Measurements from ENCODE around the gene PAGE5.
A peak's percentile ranks its signal among the peaks of the same experiment; 100 is the strongest.

The PAGE5 gene, protein sequence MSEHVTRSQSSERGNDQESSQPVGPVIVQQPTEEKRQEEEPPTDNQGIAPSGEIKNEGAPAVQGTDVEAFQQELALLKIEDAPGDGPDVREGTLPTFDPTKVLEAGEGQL

DNA sequence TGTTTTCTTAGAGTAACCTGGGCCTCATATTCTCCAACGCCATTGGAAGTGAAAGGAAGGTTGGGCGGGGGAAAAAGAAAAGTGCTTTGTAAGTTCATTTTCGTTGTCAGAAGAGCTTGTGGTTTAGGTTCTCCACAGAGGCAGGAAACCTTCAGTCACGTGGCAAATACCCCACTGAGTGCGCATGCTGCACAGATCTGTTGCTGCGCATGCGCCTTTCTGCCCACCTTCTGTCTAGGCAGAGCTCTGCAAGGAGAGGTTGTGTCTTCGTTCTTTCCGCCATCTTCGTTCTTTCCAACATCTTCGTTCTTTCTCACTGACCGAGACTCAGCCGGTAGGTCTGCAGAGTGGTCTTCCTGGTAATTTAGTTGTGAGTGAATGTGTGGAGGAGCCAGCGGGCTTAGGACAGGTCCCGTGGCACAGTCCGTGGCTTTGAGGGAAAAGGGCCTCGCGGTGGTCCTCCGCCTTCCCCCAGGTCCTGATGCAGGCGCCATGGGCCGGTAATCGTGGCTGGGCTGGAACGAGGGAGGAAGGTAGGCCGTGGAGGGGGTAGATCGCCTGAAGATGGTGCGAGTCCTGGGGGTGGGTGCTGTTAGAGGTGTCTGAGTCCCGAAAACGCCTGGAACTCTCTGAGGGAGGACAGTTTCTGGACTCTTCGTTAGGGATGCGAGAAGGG, at the start of gene PAGE5:
TSS of gene PAGE5 (plus strand) at position 228 of the 676 bp plus-strand sequence. CDS start 1,037 bp downstream, outside the sequence.
- no peak for DNase-seq

DNA sequence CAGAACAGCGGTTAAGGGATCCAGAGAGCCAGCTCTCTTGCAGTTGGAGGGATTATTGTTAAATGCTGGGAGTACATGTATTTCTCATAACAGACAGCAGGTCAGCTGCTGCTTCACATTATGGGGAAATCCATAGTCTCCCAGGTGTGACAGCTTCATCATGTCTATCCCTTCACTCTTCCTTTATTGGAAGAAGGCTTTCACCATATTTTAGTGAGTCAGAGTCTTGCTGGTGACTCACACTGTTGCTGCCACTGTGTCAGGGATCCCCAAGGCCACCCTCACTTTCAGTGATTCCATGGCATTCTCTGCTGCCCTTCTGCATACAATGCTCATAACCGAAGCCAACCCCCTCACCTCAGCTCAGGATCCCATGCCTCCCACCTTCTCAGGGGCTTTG, 32.9 kb upstream of the PAGE5 start:
- no peak for DNase-seq

DNA sequence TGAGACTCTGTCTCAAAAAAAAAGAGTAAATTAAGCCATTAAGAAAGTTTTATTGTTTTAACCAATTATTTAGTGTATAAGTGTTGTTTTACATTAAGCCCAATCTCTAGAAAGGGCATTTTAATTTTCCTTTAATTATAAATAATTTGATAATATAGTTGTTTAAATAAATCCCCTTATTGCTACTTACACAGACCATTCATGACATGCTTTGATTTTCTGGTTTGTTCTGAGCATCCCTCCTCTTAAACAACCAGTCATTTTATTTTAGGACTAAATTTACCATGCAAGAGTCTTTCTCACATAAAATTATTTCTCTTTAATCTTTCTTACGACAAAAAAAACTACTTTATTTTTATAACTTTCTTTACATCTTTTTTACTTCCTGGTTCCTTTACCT, 23.5 kb upstream of the PAGE5 start:
- no peak for DNase-seq

DNA sequence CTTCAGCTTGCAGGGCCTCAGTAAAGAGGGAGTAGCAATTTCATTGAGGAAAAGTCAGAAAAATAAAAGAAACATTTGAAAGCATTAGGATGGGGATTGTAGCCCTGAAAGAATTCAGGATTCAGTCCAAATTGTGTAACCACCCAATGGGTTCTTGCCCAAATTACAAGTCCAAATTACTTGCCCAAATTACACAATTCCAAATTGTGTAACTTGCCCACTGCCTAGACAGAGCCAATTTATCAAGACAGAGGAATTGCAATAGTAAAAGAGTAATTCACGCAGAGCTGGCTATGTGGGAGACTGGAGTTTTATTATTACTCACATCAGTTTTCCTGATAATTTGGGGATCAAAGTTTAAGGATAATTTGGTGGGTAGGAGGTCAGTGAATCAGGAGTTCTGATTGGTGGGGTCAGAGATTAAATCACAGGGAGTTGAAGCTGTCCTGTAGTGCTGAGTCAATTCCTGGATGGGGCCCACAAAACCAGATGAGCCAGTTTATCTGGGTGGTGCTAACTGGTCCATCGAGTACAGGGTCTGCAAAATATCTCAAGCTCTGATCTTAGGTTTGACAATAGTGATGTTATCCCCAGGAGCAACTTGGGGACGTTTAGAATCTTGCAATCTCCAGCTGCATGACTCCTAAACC, 18.1 kb upstream of the PAGE5 start:
- no peak for DNase-seq

DNA sequence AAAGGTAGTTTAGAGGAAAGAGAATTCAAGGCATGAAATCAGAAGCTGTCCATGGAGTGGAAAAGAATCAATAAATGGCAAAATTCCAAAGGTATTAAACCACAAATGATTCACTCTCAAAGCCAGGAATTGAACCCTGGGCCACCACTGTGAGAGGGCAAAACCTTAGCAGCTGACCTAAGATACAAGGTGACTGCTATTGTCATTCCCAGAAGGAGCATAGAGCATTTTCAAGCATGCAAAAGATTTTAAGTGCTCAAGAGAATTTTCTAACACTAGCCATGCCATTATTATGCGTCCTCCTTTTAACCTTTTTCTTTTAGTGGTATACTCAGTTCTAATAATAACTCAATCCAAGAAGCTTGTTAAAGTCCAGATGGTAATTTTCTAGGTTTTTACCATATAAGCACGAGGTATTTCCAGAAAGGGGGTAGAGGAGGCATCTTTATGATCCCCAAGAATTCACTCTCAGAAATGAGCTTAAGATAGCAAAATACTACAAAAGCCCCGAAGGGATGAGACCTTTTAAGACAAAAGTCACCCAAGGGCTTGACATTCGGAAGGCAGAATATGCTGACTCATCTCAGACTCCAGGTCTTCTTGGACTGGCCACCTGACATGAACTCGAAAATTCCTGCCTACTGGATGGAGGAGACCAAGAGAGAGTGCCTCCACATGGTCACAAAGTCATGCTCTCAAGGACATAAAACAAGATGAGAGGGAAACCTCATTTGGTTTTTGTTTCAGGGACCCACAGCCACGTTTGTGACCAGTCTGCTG, 13.8 kb upstream of the PAGE5 start:
- no peak for DNase-seq

DNA sequence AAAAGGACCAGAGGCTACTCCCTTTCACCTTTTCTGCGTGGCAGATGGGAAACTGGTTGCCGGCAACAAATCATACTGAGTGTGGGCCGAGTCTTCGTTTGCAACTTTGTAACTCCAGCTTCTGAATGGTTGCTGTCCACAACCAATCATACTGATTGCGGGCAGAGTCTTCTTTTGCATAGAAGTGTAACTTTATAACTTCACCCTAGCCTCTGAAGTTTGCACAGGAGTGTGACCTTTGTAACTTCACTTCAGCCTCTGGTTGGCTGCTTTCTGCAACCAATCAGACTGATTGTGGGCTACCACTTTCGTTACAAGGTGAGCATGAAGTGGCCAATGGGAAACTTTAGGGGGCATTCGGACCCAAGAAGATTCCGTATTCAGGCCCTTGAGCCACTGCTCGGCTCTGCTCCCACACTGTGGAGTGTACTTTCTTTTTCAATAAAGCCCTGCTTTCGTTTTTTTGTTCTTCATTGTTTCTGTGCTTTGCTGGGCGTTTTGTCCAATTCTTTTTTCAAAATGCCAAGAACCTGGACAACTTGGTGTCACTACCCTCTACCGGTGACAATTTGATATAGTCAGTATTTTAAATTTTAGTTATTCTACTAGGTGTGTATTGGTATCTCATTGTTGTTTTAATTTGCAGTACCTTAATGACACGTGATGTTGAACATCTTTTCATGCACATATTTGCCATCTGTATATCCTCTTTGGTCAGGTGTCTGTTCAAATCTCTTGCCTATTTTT, 9.0 kb upstream of the PAGE5 start:
- no peak for DNase-seq

DNA sequence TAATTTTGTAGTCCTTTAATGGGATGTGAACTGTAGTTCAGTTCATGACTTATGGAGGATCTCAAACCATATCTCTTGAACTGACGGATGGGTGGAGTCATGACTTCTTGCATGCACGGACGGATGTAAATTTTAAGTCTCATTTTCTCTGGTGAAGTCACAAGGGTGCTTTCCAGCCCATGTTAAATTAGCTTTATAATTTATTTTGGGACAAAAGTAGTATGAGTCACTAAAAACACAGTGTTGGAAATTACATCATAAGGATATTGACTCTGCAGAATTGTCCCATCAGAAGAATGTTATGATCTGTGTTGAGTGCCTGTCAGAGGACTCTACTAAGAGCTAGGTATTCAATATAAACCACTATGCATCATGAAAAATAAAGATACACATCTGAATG, 6.8 kb upstream of the PAGE5 start:
- DNase-seq, result no peak

DNA sequence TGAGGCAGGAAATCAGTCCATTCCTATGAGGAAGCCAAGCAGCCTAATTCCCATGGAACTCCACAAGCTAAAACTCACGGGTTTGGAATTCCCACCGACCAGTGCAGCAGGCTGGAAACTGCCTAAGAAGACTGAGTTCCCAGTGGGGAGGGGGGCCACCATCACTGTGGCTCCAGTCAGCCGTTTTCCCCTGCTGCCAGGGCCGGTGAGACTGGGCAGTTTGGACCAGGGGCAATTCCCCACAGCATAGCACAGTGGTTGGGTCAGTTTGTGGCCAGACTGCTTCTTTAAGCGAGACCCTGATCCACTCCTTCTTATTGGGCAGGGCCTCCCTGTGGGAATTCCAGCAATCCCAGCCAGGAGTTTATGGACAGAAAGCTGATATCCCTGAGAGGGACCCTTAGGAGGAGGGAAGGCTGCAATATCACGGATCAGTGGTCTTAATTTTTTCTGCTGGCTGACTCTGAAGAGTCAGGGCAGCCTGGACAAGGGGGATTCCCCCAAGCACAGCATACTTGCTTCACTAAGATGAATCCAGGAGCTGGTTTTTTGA, 20.7 kb downstream of the PAGE5 start:
- peak in 1 of 56 donors; percentile 1 for DNase-seq

DNA sequence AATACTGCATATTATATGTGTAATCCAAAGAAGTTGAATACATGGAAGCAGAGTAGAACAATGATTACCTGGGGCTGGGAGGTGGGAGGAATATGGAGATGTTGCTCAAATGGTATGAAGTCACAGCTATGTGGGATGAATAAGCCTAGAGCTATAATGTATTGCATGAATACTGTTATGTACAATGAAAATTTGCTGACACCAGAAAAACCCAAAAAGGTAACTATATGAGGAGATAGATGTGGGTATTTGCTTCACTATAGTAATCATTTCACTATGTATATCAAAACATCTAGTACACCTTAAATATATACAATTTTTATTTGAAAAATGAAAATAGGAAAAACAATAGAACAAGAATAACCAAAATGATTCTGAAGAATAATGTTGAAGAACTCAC, 33.4 kb downstream of the PAGE5 start:
- no peak for DNase-seq

DNA sequence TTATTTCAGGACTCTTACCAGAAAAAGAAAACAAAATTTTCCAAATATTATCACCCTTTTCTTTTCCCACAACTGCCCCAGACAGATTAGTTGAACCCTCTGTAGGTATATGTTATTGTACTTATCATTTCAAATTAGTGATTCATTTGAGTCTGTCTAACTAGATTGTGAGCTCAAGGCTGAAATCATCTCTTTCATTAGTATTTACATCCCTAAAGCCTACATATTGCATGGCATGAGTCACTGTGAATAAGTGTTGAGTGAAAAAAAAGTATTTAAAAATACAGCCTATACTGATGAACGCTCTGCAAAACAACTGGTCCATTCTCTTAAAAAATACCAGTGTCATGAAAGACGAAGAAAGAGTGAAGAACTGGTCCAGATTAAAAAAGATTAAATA, 40.7 kb downstream of the PAGE5 start:
- no peak for DNase-seq

DNA sequence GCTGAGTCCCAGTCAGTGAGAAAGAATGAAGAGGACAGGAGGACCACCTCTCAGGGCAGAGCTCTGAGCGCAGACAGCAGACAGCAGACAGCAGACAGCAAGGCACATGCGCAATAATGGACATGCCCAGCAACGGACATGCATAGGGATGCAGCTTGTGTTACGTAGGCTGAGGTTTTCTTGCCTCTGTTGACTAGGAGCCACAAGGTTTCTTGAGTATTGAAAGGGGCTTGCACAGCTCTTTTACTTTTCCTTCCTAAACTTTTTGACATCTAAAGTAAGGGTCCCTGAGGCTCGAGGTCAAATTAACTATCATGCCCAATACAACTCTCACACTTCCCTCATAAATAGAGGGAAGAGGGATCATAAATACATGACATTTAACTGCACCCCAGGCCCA, 44.7 kb downstream of the PAGE5 start, which contains the start of gene PAGE3:
TSS of gene PAGE3 (minus strand) at position 101 of the 400 bp plus-strand sequence. CDS start 1,013 bp downstream, outside the sequence.
- no peak for DNase-seq

All from nucleus accumbens (tissue), 56 donors.